Left lung (tissue), 10 donors: ENCODE data around the gene FCF1. TPM values are rescaled to one million over a fixed set of nuclear protein-coding genes. Genes with fewer than 3 reads are reported as not detected.
A peak's percentile ranks its signal among the peaks of the same experiment; 100 is the strongest.
"Not testable (repeated sequence)": the region's sequence is repeated elsewhere in the genome, so short reads cannot be mapped to it uniquely, and the experiment has no call there.

Source experiments
- ATAC-seq: fragments of 200-7000 bp; cut with Tn5 transposase; one replicate; pipeline ENCODE4 v1.9.1; 2020; ENCODE audit warnings: moderate library complexity
- DNase-seq, 4 donors: peaks; one replicate each; pipeline ENCODE4 v3.0.0-alpha.2; 2013 to 2020
- H3K27ac ChIP-seq, 2 donors: fragments of 200-600 bp; sonication (generic) in 1 of 2; one replicate each; pipeline versions ENCODE4 v1.5.0 to v1.8.0; 2020 to 2021
- H3K27me3 ChIP-seq, 2 donors: fragments of 200-600 bp; sonication (generic) in 1 of 2; one replicate each; pipeline versions ENCODE4 v1.5.0 to v1.8.0; 2020 to 2021
- H3K36me3 ChIP-seq, 2 donors: fragments of 200-600 bp; sonication (generic) in 1 of 2; one replicate each; pipeline versions ENCODE4 v1.5.0 to v1.8.0; 2020 to 2021
- H3K4me1 ChIP-seq, 2 donors: fragments of 200-600 bp; one replicate each; pipeline ENCODE4 v1.8.0; 2021
- H3K4me3 ChIP-seq, 2 donors: fragments of 200-600 bp; sonication (generic) in 1 of 2; one replicate each; pipeline versions ENCODE4 v1.5.0 to v1.8.0; 2020 to 2021; ENCODE audit warnings: mild to moderate bottlenecking in 1 of 2
- H3K9me3 ChIP-seq, 2 donors: fragments of 200-600 bp; sonication (generic) in 1 of 2; one replicate each; pipeline versions ENCODE4 v1.5.0 to v1.8.0; 2020 to 2021
- intact Hi-C, 2 donors: fragments of 100-400 bp; cut with DNase I; formaldehyde crosslinking; loops; one replicate each; pipeline versions ENCODE4 v1.11.2 to v1.14.2; 2022
- polyA plus RNA-seq, 6 donors: library from polyadenylated mRNA; unstranded; fragments of 120-200 nt; gene quantifications; one replicate each; pipeline ENCODE4 v1.2.1, GENCODE V29; 2013; ENCODE audit not compliant: insufficient read length in 6 of 6
- total RNA-seq, 2 donors: library from RNA; stranded (reverse); fragmentation: NEBNext Ultra II Directional; extraction: Animal tissue kit (Norgen Biotek cat#: 25700); gene quantifications; one replicate each; pipeline ENCODE4 v1.2.1, GENCODE V29; 2021
- TF ChIP-seq, protein P1 (sequence below), 2 donors: fragments of 200-600 bp; sonication (generic) in 1 of 2; IDR thresholded peaks; one replicate each; pipeline versions ENCODE4 v1.5.0 to v1.8.0; 2021; ENCODE audit warnings: antibody characterized with exemption in 2 of 2
- donor health status: DM: no; HTN: yes; CAD: no.
- donor health status: DM: no; HTN: no; CAD: no.

Gene FCF1
- total and polyA plus RNA-seq, 8 donors: 48.9 to 75.9 (median 68.4) TPM

DNA sequence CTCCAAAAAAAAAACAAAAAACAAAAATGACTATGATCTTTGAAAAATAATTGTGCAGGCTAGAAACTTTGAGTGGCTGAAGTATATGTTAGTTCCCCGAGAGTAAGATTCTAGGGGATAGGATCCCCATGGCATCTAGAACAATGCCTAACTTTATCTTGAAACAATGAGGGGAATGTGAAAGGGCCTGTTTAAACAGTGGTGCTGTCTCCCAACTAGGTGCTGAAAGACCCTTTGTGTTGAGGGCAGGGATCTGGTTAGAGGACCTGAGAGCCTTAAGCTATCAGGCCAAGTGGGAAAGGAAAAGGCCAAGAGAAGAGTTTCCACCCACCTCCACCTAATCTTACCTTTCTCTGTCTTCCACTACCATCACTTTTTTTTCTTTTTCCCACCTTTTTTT is 43.4 kb downstream of the FCF1 start:
- Histone ChIP-seq H3K9me3 (peaks cover 0 to 12% of the 10 kb centered on the region in 2 donors), H3K4me1 (no peaks in the 10 kb centered on the region), H3K36me3 (no peaks in the 10 kb centered on the region), H3K27ac (no peak overlapping the region), H3K27me3 (no peaks in the 10 kb centered on the region), H3K4me3 (no peak overlapping the region)
- intact Hi-C loops: no loop called here
- DNase-seq (no peak), ATAC-seq (no peak)
- TF ChIP-seq, protein P1, sequence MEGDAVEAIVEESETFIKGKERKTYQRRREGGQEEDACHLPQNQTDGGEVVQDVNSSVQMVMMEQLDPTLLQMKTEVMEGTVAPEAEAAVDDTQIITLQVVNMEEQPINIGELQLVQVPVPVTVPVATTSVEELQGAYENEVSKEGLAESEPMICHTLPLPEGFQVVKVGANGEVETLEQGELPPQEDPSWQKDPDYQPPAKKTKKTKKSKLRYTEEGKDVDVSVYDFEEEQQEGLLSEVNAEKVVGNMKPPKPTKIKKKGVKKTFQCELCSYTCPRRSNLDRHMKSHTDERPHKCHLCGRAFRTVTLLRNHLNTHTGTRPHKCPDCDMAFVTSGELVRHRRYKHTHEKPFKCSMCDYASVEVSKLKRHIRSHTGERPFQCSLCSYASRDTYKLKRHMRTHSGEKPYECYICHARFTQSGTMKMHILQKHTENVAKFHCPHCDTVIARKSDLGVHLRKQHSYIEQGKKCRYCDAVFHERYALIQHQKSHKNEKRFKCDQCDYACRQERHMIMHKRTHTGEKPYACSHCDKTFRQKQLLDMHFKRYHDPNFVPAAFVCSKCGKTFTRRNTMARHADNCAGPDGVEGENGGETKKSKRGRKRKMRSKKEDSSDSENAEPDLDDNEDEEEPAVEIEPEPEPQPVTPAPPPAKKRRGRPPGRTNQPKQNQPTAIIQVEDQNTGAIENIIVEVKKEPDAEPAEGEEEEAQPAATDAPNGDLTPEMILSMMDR (IDR thresholded peaks at IDR 0.05): no peak

DNA sequence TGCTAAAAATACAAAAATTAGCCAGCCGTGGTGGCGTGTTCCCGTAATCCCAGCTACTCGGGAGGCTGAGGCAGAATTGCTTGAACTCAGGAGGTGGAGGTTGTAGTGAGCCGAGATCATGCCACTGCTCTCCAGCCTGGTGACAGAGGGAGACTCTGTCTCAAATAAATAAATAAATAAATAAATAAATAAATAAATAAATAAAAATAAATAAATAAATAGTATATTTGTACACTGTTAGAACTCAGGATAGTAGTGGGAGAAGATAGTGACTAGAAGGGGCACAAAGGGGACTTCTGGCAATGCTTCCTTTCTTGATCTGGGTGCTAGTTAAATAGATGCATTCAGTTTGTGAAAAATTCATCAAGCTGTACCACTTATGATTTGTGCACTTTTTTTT is 45.6 kb downstream of the FCF1 start:
- DNase-seq, intact Hi-C loops, H3K4me1 ChIP-seq, H3K27ac ChIP-seq, H3K27me3 ChIP-seq, ATAC-seq, H3K9me3 ChIP-seq, H3K36me3 ChIP-seq, H3K4me3 ChIP-seq: not testable (repeated sequence)

DNA sequence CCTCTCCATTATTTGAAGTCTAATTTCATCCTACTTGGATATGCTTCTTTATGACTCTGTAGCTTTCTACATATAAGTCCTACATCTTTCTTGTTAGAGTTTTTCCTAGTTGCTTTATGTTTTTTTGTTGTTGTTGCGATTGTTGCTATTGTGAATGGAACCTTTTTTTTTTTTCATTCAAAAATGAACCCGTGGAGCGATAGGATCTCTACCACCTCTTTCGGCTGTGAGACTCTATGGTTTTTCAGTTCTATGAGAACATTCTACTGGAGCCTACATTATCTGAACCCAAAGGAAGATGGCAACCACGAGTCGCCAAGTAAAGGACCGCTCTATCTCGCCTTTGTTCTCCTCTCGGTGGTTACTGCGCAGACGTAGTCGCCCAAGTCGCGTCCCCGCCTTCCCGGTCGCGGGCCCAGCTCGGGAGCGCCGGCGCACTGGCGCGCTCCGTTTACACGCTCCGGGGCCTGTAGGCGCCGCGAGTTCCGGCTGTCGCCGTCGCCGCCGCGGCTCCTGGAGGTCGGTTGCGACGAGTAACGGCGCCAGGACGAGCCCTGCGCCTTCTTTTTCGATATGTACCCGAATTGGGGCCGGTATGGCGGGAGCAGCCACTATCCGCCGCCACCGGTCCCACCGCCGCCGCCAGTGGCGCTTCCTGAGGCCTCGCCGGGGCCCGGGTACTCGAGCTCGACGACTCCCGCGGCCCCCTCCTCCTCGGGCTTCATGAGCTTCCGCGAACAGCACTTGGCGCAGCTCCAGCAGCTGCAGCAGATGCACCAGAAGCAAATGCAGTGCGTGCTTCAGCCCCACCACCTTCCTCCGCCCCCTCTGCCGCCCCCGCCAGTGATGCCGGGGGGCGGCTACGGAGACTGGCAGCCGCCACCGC is 50.2 kb downstream of the FCF1 start, which contains the start of gene YLPM1:
Gene YLPM1 (plus strand): TSS at position 400 of the 886 bp plus-strand sequence. CDS start 174 bp downstream, at position 574.
- no peaks in the 10 kb centered on the region for H3K36me3 ChIP-seq
- TF ChIP-seq, protein P1 (IDR thresholded peaks at IDR 0.05): peak in 1 of 2 donors; percentile 20
- peak within 1 kb of the TSS; percentile 81 to 94 for H3K27ac ChIP-seq
- ATAC-seq: peak; percentile 99
- H3K4me1 ChIP-seq: peaks cover 14 to 43% of the 10 kb centered on the region in 2 donors
- DNase-seq: peak; percentile 94 to 99 (median 96)
- H3K4me3 ChIP-seq: peak within 1 kb of the TSS; percentile 66 to 75
- intact Hi-C loops: no loop called here
- H3K9me3 ChIP-seq: no peaks in the 10 kb centered on the region
- H3K27me3 ChIP-seq: no peaks in the 10 kb centered on the region

DNA sequence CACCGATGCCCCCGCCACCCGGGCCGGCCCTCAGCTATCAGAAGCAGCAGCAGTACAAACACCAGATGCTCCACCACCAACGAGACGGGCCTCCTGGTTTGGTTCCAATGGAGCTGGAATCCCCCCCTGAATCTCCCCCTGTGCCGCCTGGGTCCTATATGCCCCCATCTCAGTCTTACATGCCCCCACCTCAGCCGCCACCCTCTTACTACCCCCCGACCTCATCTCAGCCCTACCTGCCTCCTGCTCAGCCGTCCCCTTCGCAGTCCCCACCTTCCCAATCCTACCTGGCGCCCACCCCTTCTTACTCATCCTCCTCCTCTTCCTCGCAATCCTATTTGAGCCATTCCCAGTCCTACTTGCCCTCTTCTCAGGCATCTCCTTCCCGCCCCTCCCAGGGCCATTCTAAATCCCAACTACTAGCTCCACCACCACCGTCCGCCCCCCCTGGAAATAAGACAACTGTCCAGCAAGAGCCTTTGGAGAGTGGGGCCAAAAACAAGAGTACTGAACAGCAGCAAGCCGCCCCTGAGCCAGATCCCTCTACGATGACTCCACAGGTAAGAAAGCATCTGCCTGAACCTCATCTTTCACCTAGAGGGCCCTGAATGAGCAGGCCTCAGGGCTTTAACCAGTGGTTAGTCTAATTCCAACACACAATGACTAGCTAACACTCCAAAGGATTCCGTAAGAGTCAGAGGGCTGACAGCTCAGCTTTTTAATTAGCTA is 51.0 kb downstream of the FCF1 start:
- Histone ChIP-seq H3K36me3 (no peaks in the 10 kb centered on the region), H3K4me1 (peaks cover 14 to 48% of the 10 kb centered on the region in 2 donors), H3K27ac (peak overlapping the region; percentile 81 to 94), H3K4me3 (peak overlapping the region; percentile 66 to 75), H3K9me3 (no peaks in the 10 kb centered on the region), H3K27me3 (no peaks in the 10 kb centered on the region)
- peak in 3 of 4 donors; percentile 11 to 32 (median 13) for DNase-seq
- peak; percentile 6 for ATAC-seq
- TF ChIP-seq, protein P1 (IDR thresholded peaks at IDR 0.05): no peak
- intact Hi-C loops: no loop called here

DNA sequence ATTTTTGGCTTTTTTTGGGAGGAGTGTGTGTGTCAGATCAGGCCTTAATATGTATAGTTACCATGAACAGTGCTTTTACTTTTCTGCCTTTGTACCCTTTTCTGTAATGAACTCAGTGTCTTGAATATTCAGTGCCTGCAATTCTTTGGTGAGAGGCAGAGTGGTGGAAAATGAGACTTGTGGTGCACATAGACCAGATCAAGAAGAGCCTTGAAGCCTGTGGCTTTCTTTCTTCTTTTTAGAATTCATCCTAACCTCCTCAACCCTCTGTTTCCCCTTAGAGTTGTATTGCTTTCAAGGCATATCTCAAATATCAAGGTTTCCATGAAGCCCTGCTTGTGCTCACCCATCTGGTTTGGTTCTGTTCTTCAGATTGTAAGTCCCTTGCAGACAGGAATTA is 52.8 kb downstream of the FCF1 start:
- no peaks in the 10 kb centered on the region for H3K9me3 ChIP-seq
- peak overlapping the region in 1 of 2 donors; percentile 75 for H3K4me3 ChIP-seq
- intact Hi-C loops: no loop called here
- no peak for DNase-seq
- no peaks in the 10 kb centered on the region for H3K27me3 ChIP-seq
- peaks cover 14 to 48% of the 10 kb centered on the region in 2 donors for H3K4me1 ChIP-seq
- H3K36me3 ChIP-seq: no peaks in the 10 kb centered on the region
- TF ChIP-seq, protein P1 (IDR thresholded peaks at IDR 0.05): no peak
- ATAC-seq: no peak
- no peak overlapping the region for H3K27ac ChIP-seq
